ENCODE measurements around the gene PCBP3.

The PCBP3 gene

DNA sequence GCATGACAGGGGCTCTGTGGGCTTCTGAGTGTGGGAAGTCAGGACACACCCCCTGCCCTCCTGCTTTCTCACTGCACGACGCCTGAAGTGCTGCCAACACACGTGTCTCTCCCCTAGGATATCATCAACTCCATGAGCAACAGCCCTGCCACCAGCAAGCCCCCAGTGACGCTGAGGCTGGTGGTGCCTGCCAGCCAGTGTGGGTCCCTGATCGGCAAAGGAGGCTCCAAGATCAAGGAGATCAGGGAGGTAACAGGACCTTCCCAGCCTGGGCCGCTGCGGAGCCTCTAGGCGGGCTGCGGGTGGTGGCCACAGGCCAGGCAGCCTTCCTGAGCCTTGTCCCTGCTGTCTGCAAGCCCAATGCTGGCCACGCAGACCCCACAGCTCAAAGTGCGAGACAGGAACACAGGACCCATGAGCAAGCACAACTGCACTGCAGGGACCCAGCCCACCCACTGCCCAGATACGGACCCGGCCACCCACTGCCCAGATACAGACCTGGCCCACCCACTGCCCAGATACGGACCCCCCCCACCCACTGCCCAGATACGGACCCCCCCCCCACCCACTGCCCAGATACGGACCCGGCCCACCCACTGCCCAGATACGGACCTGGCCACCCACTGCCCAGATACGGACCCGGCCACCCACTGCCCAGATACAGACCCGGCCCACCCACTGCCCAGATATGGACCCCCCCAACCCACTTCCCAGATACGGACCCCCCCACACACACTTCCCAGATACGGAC is 265.9 kb downstream of the PCBP3 start:
- DNase-seq (ENCODE audit: low read depth in 2 of 2), result no peak

DNA sequence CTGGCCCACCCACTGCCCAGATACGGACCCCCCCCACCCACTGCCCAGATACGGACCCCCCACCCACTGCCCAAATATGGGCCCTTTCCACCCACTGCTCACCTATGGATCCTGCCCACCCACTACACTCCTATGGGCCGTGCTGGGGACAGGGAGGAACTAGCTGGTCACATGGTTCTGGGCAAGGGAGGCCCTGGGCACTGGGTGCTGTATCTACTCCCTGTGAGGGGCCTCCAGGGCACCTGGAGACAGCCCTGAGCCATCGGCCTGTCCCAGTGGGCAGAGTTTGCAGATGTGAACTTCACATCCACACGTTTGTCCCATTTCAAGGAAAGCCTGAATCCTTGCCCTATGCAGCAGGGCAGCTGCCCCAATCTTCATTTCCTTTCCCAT is 266.6 kb downstream of the PCBP3 start:
- no peak for DNase-seq (ENCODE audit: low read depth in 2 of 2)

DNA sequence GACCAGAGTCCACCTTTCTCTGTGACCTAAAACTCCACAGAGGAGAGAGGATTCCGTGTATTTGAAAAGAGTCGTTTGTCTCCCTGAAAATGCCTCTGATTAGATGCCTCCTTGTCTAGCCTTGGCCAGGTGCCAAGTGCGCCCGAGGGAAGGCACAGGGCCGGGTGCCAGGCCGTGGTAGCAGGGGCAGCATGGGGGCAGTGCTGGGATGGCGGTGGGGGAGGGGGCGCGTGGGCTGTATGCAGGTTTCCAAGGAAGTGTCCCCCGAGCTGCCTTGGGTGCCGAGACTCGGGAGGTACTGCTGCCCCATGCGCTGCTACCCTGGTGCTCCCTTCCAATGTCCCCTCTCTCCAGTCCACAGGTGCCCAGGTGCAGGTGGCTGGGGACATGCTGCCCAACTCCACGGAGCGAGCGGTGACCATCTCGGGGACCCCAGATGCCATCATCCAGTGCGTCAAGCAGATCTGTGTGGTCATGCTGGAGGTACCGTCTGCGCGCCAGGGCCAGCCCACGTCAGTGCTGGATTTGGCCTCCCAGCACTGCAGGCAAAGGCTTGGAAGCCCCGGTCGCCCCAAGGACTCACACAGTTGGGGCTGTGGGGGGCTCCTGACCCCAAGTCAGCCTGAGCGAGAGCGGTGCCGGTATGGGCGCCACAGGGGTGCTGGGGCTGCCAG is 267.2 kb downstream of the PCBP3 start:
- DNase-seq (ENCODE audit: low read depth in 2 of 2), result no peak

DNA sequence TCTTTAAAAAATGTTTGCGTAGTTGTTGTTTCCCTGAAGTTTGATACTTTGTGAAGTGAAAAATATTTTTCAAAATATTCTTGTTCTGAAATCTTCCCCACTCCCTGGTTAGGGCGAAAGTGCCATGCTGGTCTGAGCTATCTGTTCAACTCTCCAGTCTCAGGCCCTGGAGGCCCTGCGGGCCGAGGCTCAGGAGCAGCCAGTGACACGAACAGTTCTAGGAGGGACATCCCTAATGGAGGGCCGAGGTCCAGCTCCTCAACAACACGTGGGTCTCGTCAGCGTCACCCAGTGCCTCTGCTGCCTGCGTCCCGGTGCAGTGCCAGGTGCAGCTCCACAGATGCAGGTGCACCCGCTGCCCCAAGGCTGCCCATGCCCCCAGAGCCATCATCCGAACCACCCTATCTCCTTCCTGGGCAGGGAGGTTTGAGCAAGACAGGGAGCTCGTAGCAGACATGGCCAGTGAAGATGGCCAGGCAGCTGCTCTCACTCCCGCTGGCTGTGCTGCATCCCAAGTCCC is 268.3 kb downstream of the PCBP3 start:
- DNase-seq (ENCODE audit: low read depth in 2 of 2), result no peak

DNA sequence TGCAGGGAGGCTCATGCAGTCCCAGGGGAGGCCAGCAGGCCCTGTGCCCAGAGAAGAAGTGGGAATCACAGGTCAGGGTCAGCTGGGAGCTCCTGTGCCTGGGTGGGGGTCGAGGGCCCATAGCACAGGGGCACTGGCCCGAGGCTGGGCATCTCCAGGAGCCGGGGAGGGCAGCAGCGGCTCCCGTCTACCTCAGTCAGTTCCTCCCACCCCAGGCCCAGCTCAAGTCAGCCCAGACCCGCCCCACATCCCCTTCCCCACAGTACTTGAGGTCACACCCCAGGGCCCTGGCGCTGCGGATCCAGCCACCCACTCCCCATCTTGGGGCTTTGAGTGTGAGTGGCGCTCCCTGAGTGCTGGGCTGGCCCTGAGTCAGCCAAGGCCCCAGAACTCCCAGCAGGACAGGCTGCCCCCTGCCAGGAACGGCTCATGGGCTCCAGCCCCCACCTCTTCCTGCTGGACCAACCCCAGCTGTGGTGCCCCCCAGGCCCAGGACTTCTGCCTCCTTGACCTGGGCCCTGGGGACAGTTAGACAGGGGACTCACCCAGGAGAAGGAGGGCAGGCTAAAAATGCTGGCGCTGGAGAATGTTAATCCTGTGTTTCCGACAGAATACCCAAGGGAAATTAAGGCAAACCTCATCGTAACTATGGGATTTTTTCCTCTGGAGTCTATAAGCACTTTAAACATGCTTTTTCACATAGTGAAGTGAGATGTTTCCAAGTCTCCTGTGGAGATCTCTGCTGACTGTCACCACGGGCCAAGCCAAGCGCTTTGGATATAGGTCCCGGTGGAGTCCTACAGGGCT is 269.3 kb downstream of the PCBP3 start:
- no peak for DNase-seq (ENCODE audit: low read depth in 2 of 2)

DNA sequence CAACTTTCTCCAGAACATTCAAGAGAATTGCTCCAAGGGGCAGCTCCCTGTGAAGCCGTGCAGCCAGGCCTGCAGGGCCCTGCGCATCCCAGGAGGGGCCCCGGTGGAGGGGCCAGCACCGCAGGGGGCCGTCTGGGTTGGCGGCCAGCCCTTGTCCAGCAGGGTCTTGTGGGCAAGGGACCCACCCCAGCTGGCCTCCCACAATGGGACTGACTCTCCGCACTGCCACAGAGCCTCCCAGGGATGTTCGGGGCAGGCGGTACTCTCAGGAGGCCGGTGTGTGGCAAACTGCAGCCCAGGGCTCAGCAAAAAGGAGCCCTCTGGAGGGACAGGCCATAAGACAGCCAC is 269.9 kb downstream of the PCBP3 start:
- no peak for DNase-seq (ENCODE audit: low read depth in 2 of 2)

DNA sequence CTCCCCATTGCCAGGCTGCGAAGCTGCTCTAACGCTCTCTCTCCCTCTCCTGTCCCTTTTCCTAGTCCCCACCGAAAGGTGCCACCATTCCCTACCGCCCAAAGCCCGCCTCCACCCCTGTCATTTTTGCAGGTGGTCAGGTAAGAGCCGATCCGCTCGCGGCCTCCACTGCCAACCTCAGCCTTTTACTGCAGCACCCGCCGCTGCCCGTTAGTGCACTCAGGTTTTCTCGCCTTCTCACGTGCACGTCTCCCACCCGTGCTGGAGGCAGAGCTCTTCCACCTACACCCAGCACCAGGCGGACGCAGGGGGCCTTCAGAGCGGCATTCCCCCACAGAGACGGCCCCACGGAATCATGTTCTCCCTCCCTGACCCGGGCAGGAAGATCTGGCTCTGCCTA is 270.4 kb downstream of the PCBP3 start:
- no peak for DNase-seq (ENCODE audit: low read depth in 2 of 2)

DNA sequence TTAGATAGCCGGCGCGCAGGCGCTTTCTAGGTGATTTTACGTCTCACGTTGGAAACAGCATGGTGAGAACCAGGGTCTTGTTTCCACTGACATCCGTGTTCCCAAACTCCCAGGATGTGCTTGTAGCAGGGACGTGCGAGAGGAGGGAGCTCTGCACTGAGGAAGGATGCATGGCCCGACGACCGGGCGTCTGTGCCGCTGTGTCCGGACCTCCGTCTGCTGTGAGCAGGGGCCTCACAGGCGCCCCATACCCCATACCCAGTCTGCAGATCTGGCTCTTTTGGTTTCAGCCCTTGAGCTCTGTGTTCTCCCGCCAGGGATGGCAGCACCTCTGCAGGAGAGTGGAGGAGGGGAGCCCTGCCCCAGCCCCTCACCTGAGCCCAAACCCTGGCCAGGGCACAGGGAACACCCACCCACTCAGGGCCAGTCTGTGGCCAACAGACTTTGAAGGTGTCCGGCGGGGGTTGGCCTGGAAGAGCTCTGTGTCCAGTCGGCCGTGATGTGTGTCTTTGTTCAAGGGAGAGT is 270.9 kb downstream of the PCBP3 start:
- no peak for DNase-seq (ENCODE audit: low read depth in 2 of 2)

DNA sequence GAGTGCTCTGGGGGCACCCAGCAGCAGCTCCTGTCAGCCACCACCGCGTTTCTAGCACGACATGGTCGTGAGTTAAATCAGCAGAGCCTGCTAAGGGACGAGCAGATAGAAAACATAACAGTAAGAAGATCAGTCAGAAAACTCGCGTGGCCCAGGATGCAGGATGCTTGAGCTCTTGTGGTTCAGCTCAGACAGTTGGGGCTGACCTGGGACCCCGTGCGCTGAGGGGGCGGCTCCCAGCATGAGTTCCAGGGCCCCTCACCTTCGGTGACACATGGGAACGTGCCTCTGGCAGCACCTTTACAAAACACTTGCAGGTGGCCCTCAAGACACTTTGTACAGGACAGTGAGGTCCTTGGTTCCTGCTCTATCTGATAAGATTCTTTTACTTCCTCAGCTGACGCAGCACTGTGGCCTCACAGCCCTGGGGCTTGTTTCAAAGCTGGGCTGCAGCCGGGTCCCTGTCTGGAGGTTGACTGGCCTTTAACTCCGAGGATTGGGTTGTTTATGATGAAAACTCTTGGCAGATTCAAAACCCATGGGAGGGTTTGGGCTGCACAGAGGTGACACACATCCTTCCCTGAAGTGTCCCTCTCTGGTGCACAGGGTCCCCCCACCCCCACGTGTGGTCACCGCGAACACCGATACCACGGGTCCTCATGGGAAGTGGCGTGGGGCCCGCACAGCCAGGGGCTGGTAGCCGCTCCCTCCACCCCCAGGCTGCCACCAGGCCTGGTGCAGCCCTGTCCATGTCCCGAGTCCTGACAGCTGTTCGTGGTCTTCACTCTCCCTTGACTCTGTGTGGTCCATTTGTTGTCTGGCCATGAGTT is 272.7 kb downstream of the PCBP3 start:
- DNase-seq (ENCODE audit: low read depth in 2 of 2), result no peak

DNA sequence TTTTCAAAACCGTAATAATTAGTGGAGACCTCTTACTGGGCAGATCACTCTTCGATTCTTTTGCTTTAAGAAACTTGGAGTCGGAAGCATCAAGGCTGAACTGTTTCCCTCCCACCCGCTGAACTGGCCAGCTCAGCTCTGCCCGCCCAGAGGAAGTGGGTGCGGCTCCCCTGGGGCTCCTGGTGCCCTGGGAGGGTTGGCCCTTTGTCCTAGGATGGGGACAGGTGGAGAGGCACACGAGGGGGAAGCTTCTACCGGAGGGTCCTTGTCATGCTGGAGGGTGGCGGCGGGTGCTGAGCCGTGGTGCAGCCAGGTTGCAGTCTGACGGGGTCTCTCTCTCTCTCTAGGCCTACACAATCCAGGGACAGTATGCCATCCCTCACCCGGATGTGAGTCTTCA is 273.7 kb downstream of the PCBP3 start:
- DNase-seq (ENCODE audit: low read depth in 2 of 2), result no peak

DNA sequence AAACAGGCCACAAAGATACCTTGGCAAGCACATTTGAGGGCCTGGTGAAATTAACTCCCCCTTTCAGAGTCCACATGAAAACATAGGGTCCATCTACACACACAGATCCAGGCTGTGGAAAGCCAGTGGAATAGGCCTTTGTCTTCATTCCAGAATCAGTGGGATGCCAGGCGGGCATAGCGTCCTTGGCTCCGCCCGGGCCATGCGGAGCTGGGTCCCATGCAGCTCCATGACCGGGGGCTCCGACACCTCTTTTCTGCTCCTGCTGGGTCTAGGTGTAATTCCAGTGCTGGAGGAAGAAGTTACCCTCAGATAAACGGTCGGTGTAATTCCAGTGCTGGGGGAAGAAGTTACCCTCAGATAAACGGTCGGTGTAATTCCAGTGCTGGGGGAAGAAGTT is 274.5 kb downstream of the PCBP3 start:
- no peak for DNase-seq (ENCODE audit: low read depth in 2 of 2)

DNA sequence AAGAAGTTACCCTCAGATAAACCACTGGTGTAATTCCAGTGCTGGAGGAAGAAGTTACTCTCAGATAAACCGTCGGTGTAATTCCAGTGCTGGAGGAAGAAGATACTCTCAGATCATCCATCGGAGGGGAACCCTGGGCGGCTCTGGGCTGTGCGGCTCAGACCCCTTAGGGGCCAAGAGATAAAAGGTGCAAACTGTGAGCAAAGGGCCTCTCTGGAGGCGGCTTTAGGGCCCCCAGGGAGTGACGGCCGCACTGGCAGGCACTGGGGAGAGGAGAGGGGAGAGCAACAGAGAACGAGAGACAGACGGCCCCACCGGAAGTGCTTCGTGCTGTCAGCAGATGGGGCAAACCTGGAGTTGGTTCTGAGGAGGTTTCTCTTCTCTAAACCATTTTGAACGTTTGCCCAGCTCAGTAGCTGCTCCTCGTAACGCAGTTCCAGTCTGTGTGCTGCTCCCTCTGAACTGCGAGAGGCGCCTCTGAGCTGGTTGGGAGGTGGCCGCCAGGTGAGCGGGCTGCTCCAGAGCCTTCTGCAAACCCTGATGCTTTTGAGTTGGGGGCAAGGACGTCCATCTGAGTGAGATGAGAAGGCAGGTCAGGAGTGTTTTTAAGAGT is 275.4 kb downstream of the PCBP3 start:
- DNase-seq (ENCODE audit: low read depth in 2 of 2), result no peak

DNA sequence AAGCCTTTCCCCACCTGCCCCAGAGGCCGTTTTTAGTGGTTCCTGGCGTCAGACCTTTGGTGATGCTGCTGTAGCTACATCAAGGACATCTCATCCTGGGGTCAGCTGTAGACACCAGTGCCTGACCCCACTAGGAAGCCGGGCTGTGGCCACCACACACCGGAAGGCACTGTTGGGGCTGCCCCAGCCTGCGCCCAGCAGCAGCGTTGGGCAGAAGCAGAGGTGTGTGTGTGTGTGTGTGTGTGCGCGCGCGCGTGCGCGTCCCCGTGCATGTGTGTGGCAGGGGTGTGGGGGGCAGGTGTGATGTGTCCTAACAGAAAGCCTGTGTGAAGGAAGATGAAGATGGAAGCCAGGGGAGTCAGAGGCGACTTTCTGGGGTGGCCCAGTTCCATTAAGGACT is 276.1 kb downstream of the PCBP3 start:
- DNase-seq (ENCODE audit: low read depth in 2 of 2), result no peak

DNA sequence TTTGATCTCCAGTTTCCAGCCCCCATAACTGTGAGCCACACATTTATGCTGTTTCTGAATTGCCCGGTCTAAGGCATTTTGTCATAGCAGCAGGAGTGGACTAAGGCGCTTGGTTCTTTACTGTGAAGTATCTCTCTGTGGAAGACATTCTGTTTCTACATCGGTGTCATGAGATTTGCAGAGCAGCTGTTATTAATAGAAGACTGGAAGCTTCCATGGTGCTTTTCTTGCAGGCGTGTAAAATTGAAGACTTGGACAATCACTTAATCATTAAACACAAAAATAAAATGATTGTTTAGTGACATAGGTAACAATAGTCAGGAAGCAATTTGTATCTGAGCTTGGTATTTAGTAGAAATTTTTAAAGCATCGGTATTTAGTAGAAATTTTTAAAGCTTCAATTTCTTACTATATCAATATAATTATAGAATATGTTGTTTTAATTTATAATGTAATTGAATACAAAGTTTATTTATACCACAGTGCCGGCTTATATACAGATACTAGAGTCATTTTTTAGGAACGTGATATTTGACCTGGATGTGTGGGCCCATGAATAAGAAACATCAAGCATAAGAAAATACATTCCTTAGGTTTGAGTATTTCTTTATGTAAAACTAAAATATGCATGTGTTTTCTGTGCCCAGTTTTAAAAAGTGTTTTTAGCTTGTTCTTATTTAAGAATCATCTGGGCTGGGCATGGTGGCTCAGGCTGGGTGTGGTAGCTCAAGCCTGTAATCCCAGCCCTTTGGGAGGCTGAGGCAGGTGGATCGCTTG is 277.5 kb downstream of the PCBP3 start:
- no peak for DNase-seq (ENCODE audit: low read depth in 2 of 2)

DNA sequence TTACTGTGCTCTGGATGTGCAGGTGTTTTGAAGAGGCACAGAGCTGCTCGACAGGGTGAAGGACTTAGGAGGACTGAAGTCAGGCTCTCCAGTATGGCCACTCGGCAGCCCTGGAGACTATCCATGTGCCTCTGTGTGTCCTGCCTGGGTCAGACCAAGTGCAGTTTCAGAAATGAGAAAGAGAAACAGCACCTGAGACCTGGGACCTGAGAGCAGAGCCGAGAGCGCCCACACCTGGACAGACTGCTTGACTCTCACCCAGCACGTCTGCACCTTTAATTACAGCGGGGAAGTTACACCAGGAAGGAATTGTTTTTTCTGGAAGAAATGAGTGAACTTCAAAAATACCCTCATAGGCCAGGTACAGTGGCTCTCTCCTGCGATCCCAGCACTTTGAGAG is 278.4 kb downstream of the PCBP3 start:
- DNase-seq (ENCODE audit: low read depth in 2 of 2), result no peak

DNA sequence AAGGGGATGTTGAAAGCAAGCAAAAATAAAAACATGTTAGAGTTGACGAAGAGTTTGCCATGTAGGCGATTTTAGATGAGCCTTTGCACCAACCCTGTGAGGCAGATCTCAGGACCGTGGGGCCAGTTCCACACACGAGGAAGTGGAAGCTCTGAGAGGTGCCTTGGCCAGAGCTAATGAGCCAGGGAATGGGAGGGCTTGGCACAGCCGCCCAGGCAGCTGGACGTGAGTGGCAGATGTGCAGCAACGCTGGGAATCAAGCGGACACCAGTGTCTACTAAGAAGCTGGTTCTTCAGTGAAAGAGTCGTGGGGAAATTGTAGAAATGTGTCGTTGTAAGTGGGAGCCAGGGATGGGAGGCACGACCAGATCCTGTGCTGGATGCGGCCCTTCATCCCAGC is 279.1 kb downstream of the PCBP3 start:
- DNase-seq (ENCODE audit: low read depth in 2 of 2), result no peak

DNA sequence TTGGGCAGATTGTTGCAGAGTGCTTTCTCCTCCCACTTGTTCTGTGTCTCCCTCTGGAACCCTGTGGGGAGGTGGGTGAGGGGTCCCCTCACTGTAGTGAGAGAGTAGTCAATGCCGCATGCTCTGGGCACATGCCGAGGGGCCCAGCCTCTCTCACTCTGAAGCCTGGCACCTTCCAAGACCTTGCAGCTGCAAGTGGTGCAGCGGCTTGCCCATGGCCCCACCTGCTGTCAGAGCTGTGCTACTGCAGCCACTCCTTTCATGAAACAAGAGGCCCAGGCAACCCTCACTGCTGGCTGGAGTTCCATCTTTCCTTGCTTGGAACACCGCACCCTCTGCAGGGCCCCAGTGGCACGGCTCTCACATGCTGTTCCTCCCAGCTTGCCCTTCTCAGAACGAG is 279.6 kb downstream of the PCBP3 start:
- DNase-seq (ENCODE audit: low read depth in 2 of 2), result peak; percentile 35 to 36

DNA sequence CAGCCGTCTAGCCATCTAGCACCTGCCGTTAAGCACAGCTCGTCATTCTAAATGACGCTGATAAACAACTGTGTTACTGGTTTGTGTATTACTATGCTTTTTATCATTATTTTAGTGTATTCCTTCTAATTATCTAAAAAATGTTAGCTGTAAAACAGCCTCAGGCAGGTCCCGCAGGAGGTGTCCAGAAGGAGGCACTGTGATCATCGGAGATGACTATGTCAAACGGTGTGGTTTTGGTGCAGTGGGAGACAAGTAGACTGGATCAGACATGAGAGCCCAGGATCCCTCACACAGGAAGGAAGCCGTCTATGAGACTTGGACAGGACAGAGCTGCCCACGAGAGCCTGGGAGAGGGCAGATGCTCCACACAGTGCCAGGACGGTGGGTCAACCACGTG is 282.8 kb downstream of the PCBP3 start:
- no peak for DNase-seq (ENCODE audit: low read depth in 2 of 2)

DNA sequence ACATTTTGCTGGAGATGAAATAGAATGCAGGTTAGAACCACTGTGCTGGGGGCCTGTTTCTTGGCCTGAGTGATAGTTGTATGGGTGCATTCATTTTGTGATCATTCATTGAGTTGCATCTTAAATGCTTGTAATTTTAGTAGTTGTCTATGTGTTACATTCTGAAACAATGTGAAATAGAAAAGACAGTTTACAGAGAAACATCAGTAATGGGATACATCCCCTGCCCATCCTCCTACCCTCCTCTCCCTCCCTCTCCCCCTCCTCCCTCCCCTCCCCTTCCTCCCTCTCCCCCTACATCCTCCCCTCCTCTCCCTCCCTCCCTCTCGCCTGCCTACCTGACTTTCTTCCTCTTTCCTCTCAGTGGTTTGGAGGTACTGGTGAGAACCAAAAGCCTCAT is 283.5 kb downstream of the PCBP3 start:
- no peak for DNase-seq (ENCODE audit: low read depth in 2 of 2)

Data from activated CD8-positive, alpha-beta memory T cell treated with anti-CD3 and anti-CD28 coated beads for 4 hours (primary cell).